A549 (cell line): Measurements from ENCODE around the gene ADSL. TPM values are rescaled to one million over a fixed set of nuclear protein-coding genes. Genes with fewer than 3 reads are reported as not detected.
"Not testable (repeated sequence)": the region's sequence is repeated elsewhere in the genome, so short reads cannot be mapped to it uniquely, and the experiment has no call there.

Experiments
- ATAC-seq, 2 experiments: fragments of 200-7000 bp in 1 of 2; fragments of >200 bp in 1 of 2; cut with Nextera tagmentation in 1 of 2; cut with Tn5 transposase in 1 of 2; 3 replicates each; pipeline versions ENCODE4 v1.8.0 to v1.9.1; 2018 to 2020; ENCODE audit warnings: mild to moderate bottlenecking in 1 of 2, moderate library complexity in 1 of 2
- CTCF ChIA-PET: fragments of 300-600 bp; sonication (Branson Sonifier 250); formaldehyde crosslinking; extraction: SDS; loops from one replicate; lab custom pipeline; 2021; ENCODE audit warnings: antibody characterized with exemption, inconsistent platforms; lab: Yijun Ruan, JAX
- POLR2A ChIA-PET: fragments of 350-600 bp; formaldehyde crosslinking; extraction: SDS; loops from one replicate; lab custom pipeline; 2021; ENCODE audit warnings: antibody characterized with exemption, inconsistent platforms; lab: Yijun Ruan, JAX
- DNase-seq, 2 experiments: peaks; one replicate each; pipeline versions ENCODE4 v3.0.0 to v3.0.0-alpha.2; 2011 to 2016; ENCODE audit warnings: low read depth in 1 of 2, low spot score in 1 of 2
- FAIRE-seq: peaks from 2 replicates; lab custom pipeline; 2011; peaks lifted over from hg19 to GRCh38; lab: Jason Lieb, UNC
- H3K27ac ChIP-seq, 2 experiments: fragments of >200 bp; sonication (Bioruptor Twin); formaldehyde crosslinking; 3 replicates each; pipeline ENCODE4 v1.5.1; 2016 to 2017
- H3K4me1 ChIP-seq: fragments of >200 bp; sonication (Bioruptor Twin); formaldehyde crosslinking; 3 replicates; pipeline ENCODE4 v1.6.1; 2016
- H3K4me2 ChIP-seq: fragments of >200 bp; sonication (Bioruptor Twin); formaldehyde crosslinking; 3 replicates; pipeline ENCODE4 v1.6.1; 2016
- H3K4me3 ChIP-seq: fragments of >200 bp; sonication (Bioruptor Twin); formaldehyde crosslinking; 3 replicates; pipeline ENCODE4 v1.5.1; 2016
- H3K9me3 ChIP-seq: fragments of >200 bp; sonication (Bioruptor Twin); formaldehyde crosslinking; 3 replicates; pipeline ENCODE4 v1.6.1; 2016
- CHD2 ChIP-seq: fragments of 150-350 bp; IDR thresholded peaks from 2 replicates; pipeline ENCODE4 v1.6.1; 2014; ENCODE audit warnings: low read length; ENCODE audit not compliant: partially characterized antibody
- EHMT2 ChIP-seq: fragments of 200-600 bp; sonication (generic); IDR thresholded peaks from 2 replicates; pipeline ENCODE4 v1.6.1; 2016; ENCODE audit warnings: antibody characterized with exemption, low read depth, mild to moderate bottlenecking, moderate library complexity
- FOSL2 ChIP-seq, 2 experiments: fragments of 450-650 bp in 1 of 2; fragments of >200 bp in 1 of 2; sonication (Bioruptor Twin) in 1 of 2; formaldehyde crosslinking; IDR thresholded peaks; 2 replicates each; pipeline versions ENCODE4 v1.5.0 to v1.6.1; 2016 to 2020; ENCODE audit warnings: mild to moderate bottlenecking in 1 of 2, moderate library complexity in 1 of 2
- HOXB13 ChIP-seq: fragments of 250-450 bp; sonication (Bioruptor Pico); IDR thresholded peaks from 2 replicates; pipeline ENCODE4 v1.5.0; 2020; ENCODE audit warnings: low read depth, mild to moderate bottlenecking, moderate library complexity
- HOXB5 ChIP-seq: fragments of 250-450 bp; sonication (Bioruptor Pico); IDR thresholded peaks from 2 replicates; pipeline ENCODE4 v1.5.0; 2020; ENCODE audit warnings: mild to moderate bottlenecking, moderate library complexity
- JUN ChIP-seq, 2 experiments: fragments of >200 bp; sonication (Bioruptor Twin); formaldehyde crosslinking; IDR thresholded peaks; 2 replicates in 1 of 2; 3 replicates in 1 of 2; pipeline ENCODE4 v1.6.1; 2016 to 2017
- KDM1A ChIP-seq: fragments of 200-600 bp; sonication (generic); IDR thresholded peaks from 2 replicates; pipeline ENCODE4 v1.6.1; 2016; ENCODE audit warnings: low read depth, mild to moderate bottlenecking
- MAZ ChIP-seq: fragments of 150-350 bp; IDR thresholded peaks from 2 replicates; pipeline ENCODE4 v1.6.1; 2014; ENCODE audit warnings: antibody characterized with exemption, low read depth, low read length, borderline replicate concordance
- MYC ChIP-seq: IDR thresholded peaks from 2 replicates; pipeline ENCODE4 v1.6.1; 2012; ENCODE audit warnings: mild to moderate bottlenecking, inconsistent platforms, low read length, improper control_type of control experiment, borderline replicate concordance
- NFE2L2 ChIP-seq: fragments of 150-350 bp; conservative IDR thresholded peaks from 2 replicates; pipeline ENCODE4 v1.6.1; 2014; ENCODE audit warnings: low read length
- POLR2AphosphoS2 ChIP-seq: conservative IDR thresholded peaks from 2 replicates; pipeline ENCODE4 v1.6.1; 2012; ENCODE audit warnings: low read length, improper control_type of control experiment, inconsistent platforms
- RCOR1 ChIP-seq: fragments of 150-350 bp; IDR thresholded peaks from 2 replicates; pipeline ENCODE4 v1.6.1; 2014; ENCODE audit warnings: antibody characterized with exemption, low read length, low read depth
- WGBS: methylation state at CpG from one replicate; pipeline ENCODE4 v1.1.6; 2017; ENCODE audit errors: missing lambda C conversion rate; 5-methylcytosine and 5-hydroxymethylcytosine counted together
- polyA plus RNA-seq, 4 experiments: library from polyadenylated mRNA; depleted of rRNA in 3 of 4; stranded (reverse); fragments of >200 nt; fragmentation: RNase III in 1 of 4; extraction: RNeasy Plus Mini Kit Qiagen cat#74134 plus additional on column Dnase treatment in 1 of 4; gene quantifications; 2 replicates in 3 of 4; 3 replicates in 1 of 4; pipeline ENCODE4 v1.2.3, GENCODE V29; 2011 to 2017
- TF ChIP-seq, protein P1 (sequence below): fragments of 450-650 bp; IDR thresholded peaks from 2 replicates; pipeline ENCODE4 v1.6.1; 2014; ENCODE audit warnings: antibody characterized with exemption

The ADSL gene
- polyA plus RNA-seq, 2 of the 4 experiments (the other 2 are of a cell fraction) = 85.6 to 126 TPM

DNA sequence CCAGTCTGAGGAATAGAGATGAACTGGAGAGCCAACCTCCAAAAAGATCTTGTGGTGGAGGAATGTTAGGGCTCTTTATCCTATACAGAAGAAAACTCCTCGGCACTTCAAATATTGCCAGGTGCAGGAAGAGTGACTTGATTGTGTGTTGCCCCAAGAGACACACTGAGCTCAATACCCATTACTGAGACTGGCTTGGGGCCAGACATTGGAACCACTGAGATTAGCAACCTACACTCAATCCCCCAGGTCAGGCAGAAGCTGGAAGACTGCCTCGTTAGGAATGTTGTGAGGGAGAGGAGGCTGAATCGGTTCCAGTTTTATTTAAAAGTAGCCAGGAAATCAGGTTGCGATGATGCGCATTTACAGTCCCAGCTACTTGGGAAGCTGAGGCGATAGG, 21.7 kb downstream of the ADSL start:
- Histone ChIP-seq H3K4me1 (peaks cover 3% of the 10 kb centered on the region; the same call in 1 of the 3 replicates), H3K4me3 (no peak overlapping the region), H3K27ac (no peak overlapping the region), H3K9me3 (no peaks in the 10 kb centered on the region), H3K4me2 (no peak overlapping the region)
- ChIA-PET POLR2A (no interaction called here), CTCF (no interaction called here)
- DNase-seq (no peak), ATAC-seq (no peak), FAIRE-seq (no peak)
- no peak for TF ChIP-seq RCOR1
- WGBS = 89% methylated on average over 6 of the region's 6 CpGs

DNA sequence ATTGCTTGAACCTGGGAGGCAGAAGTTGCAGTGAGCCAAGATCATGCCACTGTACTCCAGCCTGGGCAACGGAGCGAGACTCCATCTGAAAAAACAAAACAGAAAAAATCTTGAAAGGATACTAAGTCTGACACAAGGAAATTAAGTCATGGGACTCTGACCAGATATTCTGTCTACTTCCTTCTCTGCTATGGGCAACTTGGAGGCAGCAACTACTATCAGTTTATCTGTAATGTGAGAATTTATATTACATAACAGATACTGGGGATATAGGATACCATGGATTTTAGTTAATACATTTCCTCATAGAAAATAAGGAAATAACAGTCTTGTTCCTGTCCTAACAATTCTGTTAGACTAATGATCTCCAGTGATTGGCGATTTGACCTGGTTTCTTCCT, 22.5 kb downstream of the ADSL start:
- POLR2A ChIA-PET = no interaction called here
- 94% methylated on average over 3 of the region's 3 CpGs for WGBS

DNA sequence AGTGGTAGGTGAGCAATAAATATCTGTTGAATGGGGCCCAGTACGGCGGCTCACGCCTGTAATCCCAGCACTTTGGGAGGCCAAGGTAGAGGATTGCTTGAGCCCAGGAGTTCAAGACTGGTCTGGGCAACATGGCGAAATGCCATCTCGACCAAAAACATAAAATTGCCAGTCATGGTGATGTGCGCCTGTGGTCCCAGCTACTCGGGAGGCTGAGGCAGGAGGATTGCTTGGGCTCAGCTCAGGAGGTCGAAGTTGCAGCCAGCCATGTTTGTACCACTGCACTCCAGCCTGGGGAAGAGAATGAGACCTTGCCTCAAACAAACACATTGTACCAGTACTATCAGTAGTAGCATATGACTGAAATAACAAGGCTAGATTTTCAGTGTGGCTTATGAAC, 28.3 kb downstream of the ADSL start:
- H3K4me1 ChIP-seq = peaks cover 3% of the 10 kb centered on the region; the same call in 1 of the 3 replicates
- FAIRE-seq (no peak), DNase-seq (no peak), ATAC-seq (no peak)
- no peak overlapping the region for H3K4me2 ChIP-seq
- POLR2A ChIA-PET = interaction anchor here (0.6 kb wide), 1 partner anchor 103 kb away, joined by 11 read pairs; no protein-coding TSS in a partner anchor
- no peaks in the 10 kb centered on the region for H3K9me3 ChIP-seq
- TF ChIP-seq KDM1A (no peak), NFE2L2 (peak; percentile 86)
- no peak overlapping the region for H3K27ac ChIP-seq
- 84% methylated on average over 7 of the region's 8 CpGs for WGBS
- H3K4me3 ChIP-seq = no peak overlapping the region
- CTCF ChIA-PET = no interaction called here

More for the DNA sequence above, 22.5 kb downstream of the ADSL start:
- ATAC-seq (no peak), FAIRE-seq (no peak), DNase-seq (no peak)
- no peak for TF ChIP-seq FOSL2 (IDR thresholded peaks at IDR 0.05)
- no peak for TF ChIP-seq FOSL2 (CRISPR knock-in tag; IDR thresholded peaks at IDR 0.05)
- TF ChIP-seq EHMT2 = no peak
- no peak for TF ChIP-seq HOXB13 (CRISPR knock-in tag)
- CTCF ChIA-PET = no interaction called here
- H3K4me3 ChIP-seq = no peak overlapping the region
- peaks cover 3% of the 10 kb centered on the region; the same call in 1 of the 3 replicates for H3K4me1 ChIP-seq
- no peak overlapping the region for H3K27ac ChIP-seq
- H3K4me2 ChIP-seq = no peak overlapping the region
- H3K9me3 ChIP-seq = no peaks in the 10 kb centered on the region

DNA sequence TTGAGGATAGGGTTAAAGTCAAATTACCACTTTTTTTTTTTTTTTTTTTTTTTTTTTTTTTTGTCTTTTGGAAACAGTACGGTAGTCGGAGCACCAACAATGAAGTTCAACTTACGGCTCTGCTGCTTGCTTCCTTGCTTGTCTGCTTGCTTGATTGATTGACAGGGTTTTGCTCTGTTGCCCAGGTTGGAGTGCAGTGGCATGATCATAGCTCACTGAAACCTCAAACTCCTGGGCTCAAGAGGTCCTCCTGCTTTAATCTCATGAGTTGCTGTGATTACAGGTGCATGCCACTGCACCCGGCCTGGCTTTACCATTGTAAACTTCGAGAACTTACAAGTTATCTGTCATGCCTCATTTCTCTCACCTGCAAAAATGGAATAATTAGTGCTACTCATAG, 29.8 kb downstream of the ADSL start:
- no peak for FAIRE-seq
- no peak overlapping the region for H3K4me2 ChIP-seq
- ATAC-seq = no peak
- DNase-seq = no peak
- ChIA-PET POLR2A (no interaction called here), CTCF (interaction anchor here (0.6 kb wide), 1 partner anchor 13 kb away, joined by 4 read pairs; no protein-coding TSS in a partner anchor)
- H3K4me3 ChIP-seq = no peak overlapping the region
- H3K4me1 ChIP-seq = peaks cover 3% of the 10 kb centered on the region; the same call in 1 of the 3 replicates
- WGBS = 91% methylated on average over 5 of the region's 5 CpGs
- H3K9me3 ChIP-seq = no peaks in the 10 kb centered on the region
- no peak overlapping the region for H3K27ac ChIP-seq
- TF ChIP-seq MYC (no peak), RCOR1 (no peak), MAZ (no peak), HOXB5 (no peak), CHD2 (no peak), POLR2AphosphoS2 (no peak)
- TF ChIP-seq, protein P1, sequence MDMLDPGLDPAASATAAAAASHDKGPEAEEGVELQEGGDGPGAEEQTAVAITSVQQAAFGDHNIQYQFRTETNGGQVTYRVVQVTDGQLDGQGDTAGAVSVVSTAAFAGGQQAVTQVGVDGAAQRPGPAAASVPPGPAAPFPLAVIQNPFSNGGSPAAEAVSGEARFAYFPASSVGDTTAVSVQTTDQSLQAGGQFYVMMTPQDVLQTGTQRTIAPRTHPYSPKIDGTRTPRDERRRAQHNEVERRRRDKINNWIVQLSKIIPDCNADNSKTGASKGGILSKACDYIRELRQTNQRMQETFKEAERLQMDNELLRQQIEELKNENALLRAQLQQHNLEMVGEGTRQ = no peak

DNA sequence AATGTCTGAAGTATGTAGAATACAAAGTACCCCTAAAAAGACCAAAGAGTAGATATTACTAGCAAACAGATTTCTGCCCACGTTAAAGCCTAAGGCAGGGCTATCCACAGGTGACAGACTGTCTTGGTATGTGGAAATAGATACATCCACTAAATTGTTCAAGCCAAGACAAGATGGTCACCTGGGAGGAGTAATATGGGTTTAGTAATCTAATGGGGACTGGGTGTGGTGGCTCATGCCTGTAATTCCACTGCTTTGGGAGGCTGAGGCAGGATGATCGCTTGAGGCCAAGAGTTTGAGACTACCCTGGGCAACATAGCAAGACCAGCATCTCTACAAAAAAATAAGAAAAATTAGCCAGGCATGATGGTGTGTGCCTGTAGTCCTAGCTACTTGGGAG, 31.6 kb downstream of the ADSL start:
- Histone ChIP-seq H3K4me3 (no peak overlapping the region), H3K4me2 (no peak overlapping the region), H3K4me1 (no peaks in the 10 kb centered on the region), H3K9me3 (no peaks in the 10 kb centered on the region), H3K27ac (no peak overlapping the region)
- no peak for DNase-seq
- ATAC-seq = no peak
- TF ChIP-seq JUN (IDR thresholded peaks at IDR 0.05) = no peak
- CTCF ChIA-PET = interaction anchor here (0.9 kb wide), 1 partner anchor 13 kb away, joined by 3 read pairs; no protein-coding TSS in a partner anchor
- 84% methylated on average over 2 of the region's 2 CpGs for WGBS
- FAIRE-seq = no peak
- POLR2A ChIA-PET = no interaction called here

DNA sequence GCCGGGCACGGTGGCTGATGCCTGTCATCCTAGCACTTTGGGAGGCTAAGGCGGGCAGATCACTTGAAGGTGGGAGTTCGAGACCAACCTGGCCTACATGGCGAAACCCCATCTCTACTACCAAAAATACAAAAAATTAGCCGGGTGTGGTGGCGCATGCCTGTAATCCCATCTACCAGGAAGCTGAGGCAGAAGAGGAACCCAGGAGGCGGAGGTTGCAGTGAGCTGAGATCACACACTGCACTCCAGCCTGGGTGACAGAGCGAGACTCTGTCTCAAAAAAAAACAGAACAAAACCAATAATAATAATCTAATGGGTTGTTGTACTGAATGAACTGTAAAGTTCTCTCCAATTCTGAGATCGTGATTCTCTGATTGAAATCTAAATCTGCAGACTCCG, 32.1 kb downstream of the ADSL start:
- FAIRE-seq, POLR2A ChIA-PET, ATAC-seq, H3K27ac ChIP-seq, H3K4me2 ChIP-seq, H3K4me3 ChIP-seq, H3K4me1 ChIP-seq, H3K9me3 ChIP-seq, DNase-seq: not testable (repeated sequence)
- WGBS = 93% methylated on average over 11 of the region's 11 CpGs
- CTCF ChIA-PET = interaction anchor here (0.7 kb wide), 1 partner anchor 522 kb away, joined by 3 read pairs; no protein-coding TSS in a partner anchor
